HG03575 (cell line): Measurements from ENCODE around the gene DENND6A.
"Not testable (repeated sequence)": the region's sequence is repeated elsewhere in the genome, so short reads cannot be mapped to it uniquely, and the experiment has no call there.

Experiments
- ATAC-seq: cut with Tn5 transposase; IDR thresholded peaks from one replicate; pipeline ENCODE4 v1.9.1; 2021; ENCODE audit not compliant: unreplicated experiment, insufficient number of reproducible peaks, low FRiP score; ENCODE audit errors: extremely low read depth

Gene DENND6A

GRCh38 chr3:57692396-57693147, at the start of gene DENND6A:
TSS of gene DENND6A (minus strand) at chr3:57693077. CDS start at chr3:57693018, 59 bp downstream.
- no peak for ATAC-seq

- ATAC-seq = no peak
These were observed 47.1 kb upstream of the DENND6A start for GRCh38 chr3:57740027-57740426.

- ATAC-seq = no peak
These were observed 45.5 kb upstream of the DENND6A start for GRCh38 chr3:57738391-57738790.

- no peak for ATAC-seq
These were observed 45.0 kb upstream of the DENND6A start for GRCh38 chr3:57737840-57738239.

- ATAC-seq = no peak
These were observed 42.5 kb upstream of the DENND6A start for GRCh38 chr3:57735405-57735804.

- no peak for ATAC-seq
These were observed 40.9 kb upstream of the DENND6A start for GRCh38 chr3:57733790-57734189.

GRCh38 chr3:57731311-57731710, 38.4 kb upstream of the DENND6A start:
- no peak for ATAC-seq

- ATAC-seq = no peak
These were observed 37.8 kb upstream of the DENND6A start for GRCh38 chr3:57730682-57731081.

GRCh38 chr3:57729334-57730045, 36.6 kb upstream of the DENND6A start:
- no peak for ATAC-seq

- no peak for ATAC-seq
These were observed 34.2 kb upstream of the DENND6A start for GRCh38 chr3:57727106-57727505.

GRCh38 chr3:57726397-57726796, 33.5 kb upstream of the DENND6A start:
- no peak for ATAC-seq

- ATAC-seq = no peak
These were observed 25.2 kb upstream of the DENND6A start for GRCh38 chr3:57718118-57718517.

GRCh38 chr3:57717205-57717868, 24.5 kb upstream of the DENND6A start:
- no peak for ATAC-seq

GRCh38 chr3:57715686-57716085, 22.8 kb upstream of the DENND6A start:
- no peak for ATAC-seq

- ATAC-seq = no peak
These were observed 16.7 kb upstream of the DENND6A start for GRCh38 chr3:57709559-57709958.

GRCh38 chr3:57709031-57709430, 16.2 kb upstream of the DENND6A start:
- ATAC-seq = no peak

GRCh38 chr3:57706462-57706861, 13.6 kb upstream of the DENND6A start:
- ATAC-seq = no peak

- not testable (repeated sequence) for ATAC-seq
These were observed 12.5 kb upstream of the DENND6A start for GRCh38 chr3:57705351-57705750.

GRCh38 chr3:57701781-57702180, 8.9 kb upstream of the DENND6A start:
- ATAC-seq = no peak

GRCh38 chr3:57700737-57701136, 7.9 kb upstream of the DENND6A start:
- ATAC-seq = no peak
